ENCODE data around the gene TOX2. TPM values are rescaled to one million over a fixed set of nuclear protein-coding genes. Genes with fewer than 3 reads are reported as not detected.

The TOX2 gene
- total RNA-seq, 2 donors from 2014 or later, result 0.73 to 1.6 TPM

DNA sequence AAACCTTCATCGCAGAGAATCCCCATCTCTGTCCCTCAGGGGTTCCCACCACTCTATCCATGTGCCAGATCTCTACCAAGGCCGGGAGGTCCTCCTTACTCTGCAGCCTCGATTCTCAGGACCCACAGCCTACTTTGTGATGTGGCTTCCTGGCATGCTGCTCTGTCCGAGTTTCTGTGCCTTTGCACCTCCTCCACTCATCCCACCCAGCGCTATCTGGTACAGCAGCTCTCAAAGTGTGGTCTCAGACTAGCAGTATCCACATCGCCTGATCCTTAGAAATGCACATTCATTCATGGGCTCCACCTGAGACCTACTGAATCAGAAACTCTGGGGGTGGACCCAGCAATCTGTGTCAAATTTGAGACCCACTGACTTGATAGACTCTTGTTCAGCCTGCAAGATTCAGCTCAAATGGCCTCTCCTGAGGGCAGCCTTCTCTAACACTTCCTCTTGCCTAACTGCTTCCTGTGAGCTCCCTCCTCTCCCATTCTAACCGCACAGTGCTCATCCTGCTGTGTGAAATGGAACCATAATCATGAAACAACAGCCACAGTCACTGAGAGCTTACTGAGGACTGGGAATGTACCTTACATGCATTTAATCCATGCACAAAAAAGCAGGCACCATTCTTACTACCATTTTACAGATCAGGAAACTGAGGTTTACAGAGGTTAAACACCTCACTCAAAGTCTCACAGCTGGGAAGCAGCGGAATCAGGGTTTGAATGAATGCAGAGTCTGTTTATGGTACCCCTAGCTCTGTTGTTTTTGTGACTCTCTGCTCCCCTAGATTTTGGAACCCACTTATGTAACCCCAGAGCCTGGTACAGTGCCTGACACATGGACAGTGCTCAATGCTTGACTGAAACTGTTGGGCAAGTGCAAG, 202.9 kb downstream of the TOX2 start:
- no peak for DNase-seq
- intact Hi-C loops (cut with DNase I), result loop anchor here (2.0 to 5.0 kb wide), 2 partner anchors 70 to 71 kb away; partner anchors contain the start of gene JPH2 (in 1 of the 2)
- no peak for ATAC-seq

DNA sequence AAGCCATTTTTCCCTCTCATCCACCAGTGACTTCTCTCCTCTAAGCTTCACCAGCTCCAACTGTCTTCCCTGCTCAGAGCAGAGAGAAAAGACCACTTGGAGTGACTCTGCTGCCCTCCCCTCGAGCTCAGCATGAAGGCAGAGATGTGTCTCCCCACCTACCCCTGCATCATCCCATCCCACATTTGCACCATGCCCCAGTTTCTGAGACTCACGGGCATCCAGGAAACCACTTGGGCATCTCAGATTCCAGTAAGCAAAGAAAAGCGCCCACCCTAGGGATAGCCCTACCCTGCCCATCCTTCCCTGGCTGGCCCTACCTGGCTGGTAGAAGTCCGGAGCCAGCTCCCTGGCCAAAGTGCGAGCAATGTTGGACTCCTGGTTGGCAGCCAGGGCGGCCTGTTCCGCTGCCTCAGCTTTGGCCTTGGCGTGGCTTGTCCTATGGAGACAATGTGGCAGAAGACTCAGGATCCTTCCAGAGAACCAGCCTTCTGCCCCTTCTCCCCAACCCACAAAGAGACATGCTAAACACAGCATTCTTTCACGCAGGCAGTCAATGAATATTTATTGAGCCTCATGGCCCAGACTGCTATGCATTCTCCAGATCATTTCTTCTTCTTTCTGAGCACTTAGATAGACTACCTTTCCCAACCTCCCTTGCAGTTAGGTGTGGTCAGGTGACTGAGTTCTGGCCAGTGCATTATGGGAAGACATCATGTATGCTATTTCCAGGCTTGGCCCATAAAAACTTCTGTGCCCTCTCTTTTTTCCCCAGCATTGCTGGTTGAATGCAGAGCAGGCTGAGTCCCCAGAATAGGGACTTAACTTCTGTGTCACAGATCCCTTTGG, 203.8 kb downstream of the TOX2 start:
- ATAC-seq, result no peak
- intact Hi-C loops (cut with DNase I), result loop anchor here in 1 of 2 donors (5.0 kb wide), 1 partner anchor 69 kb away; the partner anchor contains the start of gene JPH2
- no peak for DNase-seq

Other genes with a start within 250 kb of the TOX2 start
- gene MYBL2, start 247.7 kb upstream of the TOX2 start, total RNA-seq, result 1 to 10 TPM in 1 of 2 donors, under 1 TPM in 1; 0.37 to 2.3 TPM
- gene GTSF1L, start 187.8 kb upstream of the TOX2 start, total RNA-seq, result not detected